Nephron (organoid): ENCODE results near the gene MGRN1.

Source experiments
- H3K27ac Mint-ChIP-seq, 3 experiments: 2 replicates each; pipeline ENCODE4 v1.8.0; 2020; ENCODE audit warnings: mixed read lengths in 3 of 3, mild to moderate bottlenecking in 2 of 3, moderate library complexity in 1 of 3
- H3K27me3 Mint-ChIP-seq: 2 replicates; pipeline ENCODE4 v1.8.0; 2021; ENCODE audit warnings: low read depth, mild to moderate bottlenecking, moderate library complexity, mixed read lengths
- H3K36me3 Mint-ChIP-seq: 2 replicates; pipeline ENCODE4 v1.8.0; 2020; ENCODE audit warnings: low read depth, mixed read lengths
- H3K4me1 Mint-ChIP-seq: 2 replicates; pipeline ENCODE4 v1.8.0; 2020; ENCODE audit warnings: mixed read lengths
- H3K4me3 Mint-ChIP-seq, 3 experiments: 2 replicates each; pipeline ENCODE4 v1.8.0; 2020; ENCODE audit warnings: mild to moderate bottlenecking in 3 of 3, mixed read lengths in 3 of 3, moderate library complexity in 2 of 3
- H3K9me3 Mint-ChIP-seq: 2 replicates; pipeline ENCODE4 v1.8.0; 2020; ENCODE audit warnings: mixed read lengths
- CTCF ChIP-seq, 3 experiments: fragments of 200-600 bp; sonication (generic); IDR thresholded peaks; one replicate each; pipeline ENCODE4 v1.5.0; 2021; ENCODE audit warnings: antibody characterized with exemption in 3 of 3; ENCODE audit not compliant: unreplicated experiment in 3 of 3

The MGRN1 gene

DNA sequence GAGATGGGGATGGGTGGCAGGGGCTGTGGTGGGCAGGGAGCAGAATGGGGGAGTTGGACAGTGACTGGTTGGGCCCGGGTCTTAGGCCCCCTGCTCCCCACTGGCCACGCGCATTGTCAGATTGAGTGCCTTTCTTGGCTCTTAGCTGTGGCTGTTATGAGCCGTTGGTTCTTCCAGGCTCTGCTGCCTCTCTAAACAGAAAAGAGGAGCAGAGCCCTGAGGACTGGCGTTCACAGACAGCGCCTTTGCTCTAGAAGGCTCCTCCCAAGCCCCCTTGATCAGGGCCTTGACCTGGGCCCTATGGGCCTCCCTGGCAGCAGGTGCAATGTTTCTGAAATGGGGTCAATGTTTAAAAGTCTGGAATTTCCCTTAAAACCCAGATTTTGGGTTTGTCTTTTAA is 54.0 kb downstream of the MGRN1 start:
- no peaks in the 10 kb centered on the region for H3K9me3 Mint-ChIP-seq
- peak overlapping the region in 2 of 3 experiments; percentile 13 to 40 for H3K27ac Mint-ChIP-seq
- H3K4me3 Mint-ChIP-seq = no peak overlapping the region
- peaks cover 6% of the 10 kb centered on the region for H3K36me3 Mint-ChIP-seq
- peaks cover 6% of the 10 kb centered on the region for H3K4me1 Mint-ChIP-seq
- no peaks in the 10 kb centered on the region for H3K27me3 Mint-ChIP-seq
- TF ChIP-seq CTCF (IDR thresholded peaks at IDR 0.05; ENCODE audit: unreplicated experiment in 3 of 3) = no peak

DNA sequence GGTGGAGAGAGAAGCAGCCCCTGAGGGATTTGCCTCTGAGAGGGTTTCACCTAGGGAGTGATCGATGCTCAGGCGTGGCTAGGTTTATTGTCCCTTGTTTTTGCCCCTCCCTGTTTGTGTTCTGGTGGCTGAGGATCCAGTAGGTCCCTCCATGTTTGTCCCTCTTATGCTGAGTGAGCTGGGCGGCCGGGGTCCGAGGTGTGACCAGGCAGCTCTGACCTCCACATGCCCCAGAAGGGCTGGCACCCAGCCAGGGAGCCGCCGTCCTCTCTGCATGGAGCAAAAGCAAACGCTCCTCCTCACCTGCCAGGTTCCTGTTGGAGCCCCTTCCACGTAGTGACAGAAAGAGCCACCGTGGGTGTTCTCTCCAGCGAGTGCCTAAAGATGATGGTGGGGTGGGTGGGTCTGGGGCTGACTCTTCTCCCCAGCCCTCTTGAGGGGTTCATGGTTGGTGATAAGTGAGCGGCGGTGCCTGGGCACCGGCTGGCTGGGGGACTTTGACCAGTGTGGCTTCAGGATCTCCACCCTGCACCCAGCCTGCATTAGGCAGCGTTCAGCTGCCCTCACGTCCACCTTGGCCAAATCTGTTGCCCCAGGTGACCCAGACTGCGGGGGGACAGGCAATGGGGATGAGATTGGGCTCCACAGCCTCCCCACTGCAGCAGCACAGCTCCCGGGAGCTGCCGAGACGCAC is 54.7 kb downstream of the MGRN1 start:
- Mint-ChIP-seq H3K36me3 (peaks cover 3% of the 10 kb centered on the region), H3K9me3 (no peaks in the 10 kb centered on the region), H3K27ac (peak overlapping the region in 2 of 3 experiments; percentile 13 to 61), H3K4me3 (no peak overlapping the region), H3K27me3 (no peaks in the 10 kb centered on the region), H3K4me1 (peaks cover 5% of the 10 kb centered on the region)
- no peak for TF ChIP-seq CTCF (IDR thresholded peaks at IDR 0.05; ENCODE audit: unreplicated experiment in 3 of 3)

DNA sequence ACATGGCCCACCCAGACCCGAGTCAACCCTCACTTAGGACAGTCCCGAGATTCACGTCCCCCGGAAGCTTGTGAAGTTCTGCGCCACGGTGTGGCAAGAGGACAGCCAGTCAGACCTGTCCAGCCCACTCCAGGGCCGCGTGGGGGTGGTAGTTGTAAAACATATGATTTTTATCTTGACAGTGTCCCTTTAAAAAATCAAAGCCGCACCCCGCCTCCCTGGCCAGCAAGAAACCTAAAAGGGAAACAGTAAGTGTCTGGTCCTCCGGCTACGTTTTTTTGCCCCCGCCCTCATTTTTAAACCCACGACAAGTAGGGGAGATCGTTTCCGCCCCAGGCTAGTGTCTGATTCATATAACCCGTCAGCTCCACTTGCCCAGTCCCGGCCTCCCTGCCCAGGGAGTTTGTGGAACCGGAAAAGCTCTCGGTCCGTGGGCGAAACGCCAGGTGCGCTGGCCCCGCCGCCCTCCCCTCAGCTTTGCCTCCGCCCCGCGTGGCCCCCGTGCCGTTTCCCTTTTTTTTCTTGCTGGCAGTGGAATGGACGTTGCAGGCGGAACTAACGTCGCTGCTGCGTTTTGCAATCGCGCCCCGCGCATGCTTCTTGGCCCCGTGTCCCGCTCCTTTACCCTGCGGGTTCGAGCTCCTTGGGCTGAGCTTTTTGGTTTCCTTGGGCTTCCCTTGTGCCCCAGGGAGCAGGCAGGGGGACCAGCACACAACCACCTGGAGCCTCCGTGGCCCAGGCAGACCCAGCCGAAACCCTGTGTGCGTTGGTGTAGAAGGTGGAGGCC is 55.4 kb downstream of the MGRN1 start:
- Mint-ChIP-seq H3K27me3 (no peaks in the 10 kb centered on the region), H3K4me3 (no peak overlapping the region), H3K36me3 (peaks cover 8% of the 10 kb centered on the region), H3K9me3 (no peaks in the 10 kb centered on the region), H3K4me1 (peaks cover 5% of the 10 kb centered on the region), H3K27ac (peak overlapping the region in 1 of 3 experiments; percentile 61)
- no peak for TF ChIP-seq CTCF (IDR thresholded peaks at IDR 0.05; ENCODE audit: unreplicated experiment in 3 of 3)

GRCh38 chr16:4680673-4681470 is 56.2 kb downstream of the MGRN1 start:
- Mint-ChIP-seq H3K4me1 (peaks cover 5% of the 10 kb centered on the region), H3K36me3 (peaks cover 10% of the 10 kb centered on the region), H3K27ac (no peak overlapping the region), H3K9me3 (no peaks in the 10 kb centered on the region), H3K4me3 (no peak overlapping the region), H3K27me3 (no peaks in the 10 kb centered on the region)
- no peak for TF ChIP-seq CTCF (IDR thresholded peaks at IDR 0.05; ENCODE audit: unreplicated experiment in 3 of 3)

DNA sequence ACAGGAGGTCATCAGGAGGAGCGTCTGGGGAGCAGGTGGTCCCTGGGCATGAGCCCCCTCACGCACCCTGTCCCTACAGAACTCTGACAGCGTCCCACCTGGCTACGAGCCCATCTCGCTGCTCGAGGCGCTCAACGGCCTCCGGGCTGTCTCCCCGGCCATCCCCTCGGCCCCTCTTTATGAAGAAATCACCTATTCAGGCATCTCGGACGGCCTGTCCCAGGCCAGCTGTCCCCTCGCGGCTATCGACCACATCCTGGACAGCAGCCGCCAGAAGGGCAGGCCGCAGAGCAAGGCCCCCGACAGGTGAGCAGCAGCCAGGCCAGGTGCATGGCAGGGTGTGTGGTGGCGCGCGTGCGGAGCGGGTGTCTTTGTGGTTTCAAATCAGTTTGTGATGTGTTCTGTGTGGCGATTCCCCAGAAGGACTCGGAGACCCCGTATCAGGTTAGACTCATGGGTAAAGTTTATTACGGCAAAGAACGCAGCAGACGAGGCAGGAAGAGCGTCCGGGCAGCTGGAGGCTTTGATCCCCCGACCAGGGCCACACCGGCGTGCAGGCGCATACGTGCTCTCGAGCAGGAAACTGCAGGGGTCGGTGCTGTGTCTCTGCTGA is 57.0 kb downstream of the MGRN1 start:
- peaks cover 5% of the 10 kb centered on the region for H3K4me1 Mint-ChIP-seq
- TF ChIP-seq CTCF (IDR thresholded peaks at IDR 0.05; ENCODE audit: unreplicated experiment in 3 of 3) = no peak
- H3K4me3 Mint-ChIP-seq = no peak overlapping the region
- H3K9me3 Mint-ChIP-seq = no peaks in the 10 kb centered on the region
- H3K36me3 Mint-ChIP-seq = peaks cover 10% of the 10 kb centered on the region
- H3K27me3 Mint-ChIP-seq = no peaks in the 10 kb centered on the region
- no peak overlapping the region for H3K27ac Mint-ChIP-seq
